Measurements from ENCODE around the gene NONO. TPM values are rescaled to one million over a fixed set of nuclear protein-coding genes. Genes with fewer than 3 reads are reported as not detected.
A peak's percentile ranks its signal among the peaks of the same experiment; 100 is the strongest.

Gene NONO, protein sequence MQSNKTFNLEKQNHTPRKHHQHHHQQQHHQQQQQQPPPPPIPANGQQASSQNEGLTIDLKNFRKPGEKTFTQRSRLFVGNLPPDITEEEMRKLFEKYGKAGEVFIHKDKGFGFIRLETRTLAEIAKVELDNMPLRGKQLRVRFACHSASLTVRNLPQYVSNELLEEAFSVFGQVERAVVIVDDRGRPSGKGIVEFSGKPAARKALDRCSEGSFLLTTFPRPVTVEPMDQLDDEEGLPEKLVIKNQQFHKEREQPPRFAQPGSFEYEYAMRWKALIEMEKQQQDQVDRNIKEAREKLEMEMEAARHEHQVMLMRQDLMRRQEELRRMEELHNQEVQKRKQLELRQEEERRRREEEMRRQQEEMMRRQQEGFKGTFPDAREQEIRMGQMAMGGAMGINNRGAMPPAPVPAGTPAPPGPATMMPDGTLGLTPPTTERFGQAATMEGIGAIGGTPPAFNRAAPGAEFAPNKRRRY
- 643 and 656 TPM in 2 replicates for total RNA-seq (2014; rRNA removed; shearing (Covaris generic))
- polyA plus RNA-seq (2016; fragmentation: Nextera tagmentation; extraction: Ambion mirVana), result 329 and 342 TPM in 2 replicates
- long read RNA-seq, transcript NONO-201 (12 exons, 2,713 nt), result major isoform, 173 of 267 reads
- long read RNA-seq, transcript NONO-202 (11 exons, 2,606 nt), result minor isoform, 43 of 267 reads
- long read RNA-seq, transcript NONO-203 (13 exons, 1,921 nt), result minor isoform, 11 of 267 reads
- long read RNA-seq, partial matches to known transcripts, result 33 of 267 reads
- long read RNA-seq, other reads (novel, unspliced or antisense), result 7 of 267 reads

DNA sequence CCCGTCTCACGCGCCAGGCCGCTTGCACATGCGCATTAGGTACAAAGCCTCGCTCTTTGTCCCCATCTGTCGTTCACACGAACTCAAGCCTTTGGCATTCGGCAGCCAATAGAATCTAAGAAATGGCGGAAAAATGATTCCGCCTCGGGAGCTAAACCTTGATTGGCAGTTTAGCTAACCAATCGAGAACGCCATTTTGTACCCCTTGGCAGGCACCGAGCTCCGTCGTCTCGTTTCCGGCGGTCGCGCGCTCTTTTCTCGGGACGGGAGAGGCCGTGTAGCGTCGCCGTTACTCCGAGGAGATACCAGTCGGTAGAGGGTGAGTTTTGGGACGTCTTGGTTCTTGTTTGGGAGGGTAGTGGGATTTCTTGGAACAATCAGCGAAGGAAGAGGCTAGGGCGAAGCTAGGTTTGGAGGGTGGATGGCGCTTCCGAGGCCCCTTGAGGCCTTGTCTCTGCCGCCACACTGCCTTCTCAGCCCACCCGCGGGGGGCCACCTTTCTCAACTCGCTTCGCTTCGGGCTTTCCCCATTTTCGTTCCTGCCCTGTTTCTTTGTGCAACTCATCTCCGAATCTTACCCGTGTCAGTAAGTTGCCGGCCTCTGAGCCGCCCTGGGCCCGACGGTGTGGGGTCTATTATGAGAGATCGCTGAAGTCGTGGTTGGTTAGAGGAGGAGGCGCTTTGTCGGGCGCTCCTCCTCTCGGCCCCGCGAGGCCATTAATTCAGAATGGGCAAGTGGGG lies at the start of gene NONO:
TSS of gene NONO (plus strand) at position 233 of the 741 bp plus-strand sequence. CDS start 7,003 bp downstream, outside the sequence.
- Mint-ChIP-seq H3K4me3 (peak within 1 kb of the TSS; percentile 95), H3K27ac (peak within 1 kb of the TSS; percentile 100), H3K27me3 (ENCODE audit: insufficient read depth, low read depth, poor library complexity) (peaks cover 9% of the 10 kb centered on the region), H3K4me1 (peaks cover 4% of the 10 kb centered on the region; the same call in 2 of the 3 replicates), H3K36me3 (ENCODE audit: low read depth) (peaks cover 52% of the 10 kb centered on the region), H3K9me3 (no peaks in the 10 kb centered on the region; the same call in 1 of the 3 replicates)
- peak within 1 kb of the TSS; percentile 97 for H3K4me3 ChIP-seq
- DNase-seq (ENCODE audit: low spot score) (peak; percentile 98), ATAC-seq (peak; percentile 86)
- no peaks in the 10 kb centered on the region for H3K9me2 ChIP-seq (ENCODE audit: insufficient read depth)
- H3K27ac ChIP-seq (ENCODE audit: low read depth), result peak within 1 kb of the TSS; percentile 96
- peaks cover 4% of the 10 kb centered on the region; the same call in 1 of the 2 replicates for H3F3A ChIP-seq (replicated peaks; ENCODE audit: low read depth)
- H4K20me1 ChIP-seq (replicated peaks; ENCODE audit: insufficient read depth), result peaks cover 15% of the 10 kb centered on the region; the same call in 1 of the 2 replicates
- H3K36me3 ChIP-seq (ENCODE audit: insufficient read depth), result peaks cover 6% of the 10 kb centered on the region; the same call in 1 of the 2 replicates
- peaks cover 48% of the 10 kb centered on the region for H3K79me2 ChIP-seq (replicated peaks; ENCODE audit: insufficient read depth)
- H3K4me1 ChIP-seq (ENCODE audit: insufficient read depth), result peaks cover 6% of the 10 kb centered on the region; the same call in 1 of the 2 replicates
- H2AFZ ChIP-seq, result 0 out of 2 replicates have a peak within 1 kb of the TSS, but pooled peaks have one; percentile 63
- H3K27me3 ChIP-seq (ENCODE audit: insufficient read depth), result no peaks in the 10 kb centered on the region
- H3K4me2 ChIP-seq, result peak within 1 kb of the TSS; percentile 93
- TF ChIP-seq ZNF331 (CRISPR knock-in tag; IDR thresholded peaks at IDR 0.05; ENCODE audit: low read depth), result no peak
- no peak for TF ChIP-seq EZH2phosphoT487 (IDR thresholded peaks at IDR 0.05; ENCODE audit: unreplicated experiment)
- TF ChIP-seq, protein P1, sequence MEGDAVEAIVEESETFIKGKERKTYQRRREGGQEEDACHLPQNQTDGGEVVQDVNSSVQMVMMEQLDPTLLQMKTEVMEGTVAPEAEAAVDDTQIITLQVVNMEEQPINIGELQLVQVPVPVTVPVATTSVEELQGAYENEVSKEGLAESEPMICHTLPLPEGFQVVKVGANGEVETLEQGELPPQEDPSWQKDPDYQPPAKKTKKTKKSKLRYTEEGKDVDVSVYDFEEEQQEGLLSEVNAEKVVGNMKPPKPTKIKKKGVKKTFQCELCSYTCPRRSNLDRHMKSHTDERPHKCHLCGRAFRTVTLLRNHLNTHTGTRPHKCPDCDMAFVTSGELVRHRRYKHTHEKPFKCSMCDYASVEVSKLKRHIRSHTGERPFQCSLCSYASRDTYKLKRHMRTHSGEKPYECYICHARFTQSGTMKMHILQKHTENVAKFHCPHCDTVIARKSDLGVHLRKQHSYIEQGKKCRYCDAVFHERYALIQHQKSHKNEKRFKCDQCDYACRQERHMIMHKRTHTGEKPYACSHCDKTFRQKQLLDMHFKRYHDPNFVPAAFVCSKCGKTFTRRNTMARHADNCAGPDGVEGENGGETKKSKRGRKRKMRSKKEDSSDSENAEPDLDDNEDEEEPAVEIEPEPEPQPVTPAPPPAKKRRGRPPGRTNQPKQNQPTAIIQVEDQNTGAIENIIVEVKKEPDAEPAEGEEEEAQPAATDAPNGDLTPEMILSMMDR (conservative IDR thresholded peaks at IDR 0.05; ENCODE audit: low read depth in 2 of 2), result no peak
- 0 out of 2 replicates have a peak, but pooled peaks have one; percentile 2 for TF ChIP-seq CREB1 (CRISPR knock-in tag; IDR thresholded peaks at IDR 0.05; ENCODE audit: low read depth)
- TF ChIP-seq, protein P2, sequence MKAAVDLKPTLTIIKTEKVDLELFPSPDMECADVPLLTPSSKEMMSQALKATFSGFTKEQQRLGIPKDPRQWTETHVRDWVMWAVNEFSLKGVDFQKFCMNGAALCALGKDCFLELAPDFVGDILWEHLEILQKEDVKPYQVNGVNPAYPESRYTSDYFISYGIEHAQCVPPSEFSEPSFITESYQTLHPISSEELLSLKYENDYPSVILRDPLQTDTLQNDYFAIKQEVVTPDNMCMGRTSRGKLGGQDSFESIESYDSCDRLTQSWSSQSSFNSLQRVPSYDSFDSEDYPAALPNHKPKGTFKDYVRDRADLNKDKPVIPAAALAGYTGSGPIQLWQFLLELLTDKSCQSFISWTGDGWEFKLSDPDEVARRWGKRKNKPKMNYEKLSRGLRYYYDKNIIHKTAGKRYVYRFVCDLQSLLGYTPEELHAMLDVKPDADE (IDR thresholded peaks at IDR 0.05), result 0 out of 2 replicates have a peak, but pooled peaks have one; percentile 14
- TF ChIP-seq, protein P3, sequence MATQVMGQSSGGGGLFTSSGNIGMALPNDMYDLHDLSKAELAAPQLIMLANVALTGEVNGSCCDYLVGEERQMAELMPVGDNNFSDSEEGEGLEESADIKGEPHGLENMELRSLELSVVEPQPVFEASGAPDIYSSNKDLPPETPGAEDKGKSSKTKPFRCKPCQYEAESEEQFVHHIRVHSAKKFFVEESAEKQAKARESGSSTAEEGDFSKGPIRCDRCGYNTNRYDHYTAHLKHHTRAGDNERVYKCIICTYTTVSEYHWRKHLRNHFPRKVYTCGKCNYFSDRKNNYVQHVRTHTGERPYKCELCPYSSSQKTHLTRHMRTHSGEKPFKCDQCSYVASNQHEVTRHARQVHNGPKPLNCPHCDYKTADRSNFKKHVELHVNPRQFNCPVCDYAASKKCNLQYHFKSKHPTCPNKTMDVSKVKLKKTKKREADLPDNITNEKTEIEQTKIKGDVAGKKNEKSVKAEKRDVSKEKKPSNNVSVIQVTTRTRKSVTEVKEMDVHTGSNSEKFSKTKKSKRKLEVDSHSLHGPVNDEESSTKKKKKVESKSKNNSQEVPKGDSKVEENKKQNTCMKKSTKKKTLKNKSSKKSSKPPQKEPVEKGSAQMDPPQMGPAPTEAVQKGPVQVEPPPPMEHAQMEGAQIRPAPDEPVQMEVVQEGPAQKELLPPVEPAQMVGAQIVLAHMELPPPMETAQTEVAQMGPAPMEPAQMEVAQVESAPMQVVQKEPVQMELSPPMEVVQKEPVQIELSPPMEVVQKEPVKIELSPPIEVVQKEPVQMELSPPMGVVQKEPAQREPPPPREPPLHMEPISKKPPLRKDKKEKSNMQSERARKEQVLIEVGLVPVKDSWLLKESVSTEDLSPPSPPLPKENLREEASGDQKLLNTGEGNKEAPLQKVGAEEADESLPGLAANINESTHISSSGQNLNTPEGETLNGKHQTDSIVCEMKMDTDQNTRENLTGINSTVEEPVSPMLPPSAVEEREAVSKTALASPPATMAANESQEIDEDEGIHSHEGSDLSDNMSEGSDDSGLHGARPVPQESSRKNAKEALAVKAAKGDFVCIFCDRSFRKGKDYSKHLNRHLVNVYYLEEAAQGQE (IDR thresholded peaks at IDR 0.05; ENCODE audit: unreplicated experiment), result no peak
- no peak for TF ChIP-seq NANOG (IDR thresholded peaks at IDR 0.05; ENCODE audit: borderline replicate concordance)
- TF ChIP-seq JUNB (IDR thresholded peaks at IDR 0.05; ENCODE audit: unreplicated experiment), result no peak
- TF ChIP-seq ZNF114 (CRISPR knock-in tag; IDR thresholded peaks at IDR 0.05), result no peak
- TF ChIP-seq EZH2 (IDR thresholded peaks at IDR 0.05; ENCODE audit: low read depth, unreplicated experiment), result no peak
- TF ChIP-seq STAT1 (IDR thresholded peaks at IDR 0.05; ENCODE audit: unreplicated experiment), result no peak
- TF ChIP-seq POLR2AphosphoS5 (IDR thresholded peaks at IDR 0.05; ENCODE audit: low read depth), result peak; percentile 74

All from GM23338 (cell line).